ENCODE results near the gene MACROD2.

- no peak for TF ChIP-seq EZH2 (IDR thresholded peaks at IDR 0.05; ENCODE audit: low read length)
- TF ChIP-seq, protein P1, sequence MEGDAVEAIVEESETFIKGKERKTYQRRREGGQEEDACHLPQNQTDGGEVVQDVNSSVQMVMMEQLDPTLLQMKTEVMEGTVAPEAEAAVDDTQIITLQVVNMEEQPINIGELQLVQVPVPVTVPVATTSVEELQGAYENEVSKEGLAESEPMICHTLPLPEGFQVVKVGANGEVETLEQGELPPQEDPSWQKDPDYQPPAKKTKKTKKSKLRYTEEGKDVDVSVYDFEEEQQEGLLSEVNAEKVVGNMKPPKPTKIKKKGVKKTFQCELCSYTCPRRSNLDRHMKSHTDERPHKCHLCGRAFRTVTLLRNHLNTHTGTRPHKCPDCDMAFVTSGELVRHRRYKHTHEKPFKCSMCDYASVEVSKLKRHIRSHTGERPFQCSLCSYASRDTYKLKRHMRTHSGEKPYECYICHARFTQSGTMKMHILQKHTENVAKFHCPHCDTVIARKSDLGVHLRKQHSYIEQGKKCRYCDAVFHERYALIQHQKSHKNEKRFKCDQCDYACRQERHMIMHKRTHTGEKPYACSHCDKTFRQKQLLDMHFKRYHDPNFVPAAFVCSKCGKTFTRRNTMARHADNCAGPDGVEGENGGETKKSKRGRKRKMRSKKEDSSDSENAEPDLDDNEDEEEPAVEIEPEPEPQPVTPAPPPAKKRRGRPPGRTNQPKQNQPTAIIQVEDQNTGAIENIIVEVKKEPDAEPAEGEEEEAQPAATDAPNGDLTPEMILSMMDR (optimal IDR thresholded peaks at IDR 0.05 in 1 of 3, IDR thresholded peaks at IDR 0.05 in 1 of 3, conservative IDR thresholded peaks at IDR 0.05 in 1 of 3; ENCODE audit: extremely low read depth in 1 of 3, insufficient read depth in 2 of 3, low read length in 3 of 3), result no peak
These were observed 1001.8 kb downstream of the MACROD2 start for GRCh38 chr20:14996883-14997672.
